Measurements from ENCODE around the gene MRNIP.

MRNIP gene

DNA sequence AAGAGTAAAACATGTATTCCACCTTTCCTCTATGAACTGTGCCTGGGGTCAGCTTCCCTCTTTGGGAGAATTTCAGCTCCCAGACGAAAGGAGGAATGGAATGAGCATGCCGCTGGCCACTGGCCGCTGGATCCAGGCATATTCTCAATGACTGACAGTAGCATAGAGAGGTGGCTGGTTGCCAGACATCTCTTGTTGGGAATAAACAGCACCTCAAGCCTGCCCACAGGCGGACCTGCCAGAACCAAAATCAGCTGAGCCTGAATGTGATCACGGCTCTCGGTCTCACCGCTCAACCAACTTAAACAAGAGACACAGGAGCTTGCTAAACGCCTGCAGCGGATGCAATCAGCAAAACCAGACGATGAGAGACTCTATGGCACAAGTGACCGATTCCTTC is 28.5 kb upstream of the MRNIP start:
- TF ChIP-seq, protein P1, sequence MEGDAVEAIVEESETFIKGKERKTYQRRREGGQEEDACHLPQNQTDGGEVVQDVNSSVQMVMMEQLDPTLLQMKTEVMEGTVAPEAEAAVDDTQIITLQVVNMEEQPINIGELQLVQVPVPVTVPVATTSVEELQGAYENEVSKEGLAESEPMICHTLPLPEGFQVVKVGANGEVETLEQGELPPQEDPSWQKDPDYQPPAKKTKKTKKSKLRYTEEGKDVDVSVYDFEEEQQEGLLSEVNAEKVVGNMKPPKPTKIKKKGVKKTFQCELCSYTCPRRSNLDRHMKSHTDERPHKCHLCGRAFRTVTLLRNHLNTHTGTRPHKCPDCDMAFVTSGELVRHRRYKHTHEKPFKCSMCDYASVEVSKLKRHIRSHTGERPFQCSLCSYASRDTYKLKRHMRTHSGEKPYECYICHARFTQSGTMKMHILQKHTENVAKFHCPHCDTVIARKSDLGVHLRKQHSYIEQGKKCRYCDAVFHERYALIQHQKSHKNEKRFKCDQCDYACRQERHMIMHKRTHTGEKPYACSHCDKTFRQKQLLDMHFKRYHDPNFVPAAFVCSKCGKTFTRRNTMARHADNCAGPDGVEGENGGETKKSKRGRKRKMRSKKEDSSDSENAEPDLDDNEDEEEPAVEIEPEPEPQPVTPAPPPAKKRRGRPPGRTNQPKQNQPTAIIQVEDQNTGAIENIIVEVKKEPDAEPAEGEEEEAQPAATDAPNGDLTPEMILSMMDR (IDR thresholded peaks at IDR 0.05; ENCODE audit: insufficient read depth, missing control alignments) = no peak
- DNase-seq (ENCODE audit: insufficient read length, low spot score) = no peak
- no peak for FAIRE-seq

DNA sequence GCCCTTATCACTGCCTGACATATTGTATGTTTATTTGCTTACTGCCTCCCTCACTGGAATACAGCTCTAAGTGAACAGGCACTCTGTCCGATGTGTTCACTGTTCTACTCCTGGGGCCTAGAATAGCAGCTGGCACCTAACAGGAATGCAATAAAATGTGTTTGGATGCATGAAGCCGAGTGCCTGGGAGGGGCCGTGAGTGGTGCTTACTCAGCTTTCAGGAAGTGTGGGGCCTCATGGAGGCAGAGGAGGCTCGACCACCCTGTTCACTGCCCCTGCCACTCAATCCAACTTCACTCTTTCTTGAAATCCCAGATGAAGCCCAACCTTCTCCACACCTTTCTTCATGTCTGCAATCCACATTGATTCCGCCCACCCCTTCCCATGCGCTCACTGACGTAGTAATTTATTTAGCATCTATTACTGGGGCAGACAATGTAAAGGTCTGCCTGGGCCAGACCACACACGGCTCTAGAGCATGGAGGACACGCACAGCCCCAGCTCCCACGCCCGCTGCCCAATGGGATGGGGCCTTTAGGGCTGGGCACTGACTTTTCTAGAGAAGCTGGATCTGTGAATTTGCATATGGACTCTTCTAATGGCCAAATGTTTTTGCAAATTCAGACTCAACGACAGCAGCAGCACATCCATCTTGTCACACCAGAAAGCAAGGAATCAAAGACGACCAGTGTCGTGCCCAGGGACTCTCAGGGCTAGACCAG is 27.7 kb upstream of the MRNIP start:
- DNase-seq (ENCODE audit: insufficient read length, low spot score) = no peak
- TF ChIP-seq, protein P1 (IDR thresholded peaks at IDR 0.05; ENCODE audit: insufficient read depth, missing control alignments) = no peak
- FAIRE-seq = no peak

DNA sequence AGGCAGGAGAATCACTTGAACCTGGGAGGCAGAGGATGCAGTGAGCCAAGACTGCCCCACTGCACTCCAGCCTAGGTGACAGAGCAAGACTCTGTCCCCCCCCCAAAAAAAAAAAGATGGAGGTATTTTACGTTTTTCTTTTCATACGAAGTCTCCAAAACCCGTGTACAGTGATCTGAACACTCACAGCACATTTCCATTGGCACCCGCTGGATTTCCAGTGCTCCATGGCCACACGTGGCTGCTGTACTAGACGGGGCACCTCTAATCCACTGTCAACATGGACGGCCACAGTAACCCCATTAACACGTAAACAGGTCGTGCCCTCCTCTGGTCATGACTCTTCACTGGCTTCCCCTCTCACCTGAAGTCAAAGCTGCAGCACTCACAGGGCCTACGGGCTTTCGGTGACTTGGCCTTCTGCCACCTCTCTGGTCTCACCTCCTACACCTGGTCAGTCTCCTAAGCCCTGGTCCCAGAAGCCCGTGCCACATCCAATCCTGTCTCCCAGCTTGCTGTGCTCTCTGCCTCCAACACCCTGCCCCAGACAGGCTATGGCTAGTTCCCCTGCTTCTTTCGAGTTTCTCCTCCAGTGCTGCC is 27.0 kb upstream of the MRNIP start:
- TF ChIP-seq, protein P1 (IDR thresholded peaks at IDR 0.05; ENCODE audit: insufficient read depth, missing control alignments) = no peak
- FAIRE-seq (no peak), DNase-seq (ENCODE audit: insufficient read length, low spot score) (no peak)

DNA sequence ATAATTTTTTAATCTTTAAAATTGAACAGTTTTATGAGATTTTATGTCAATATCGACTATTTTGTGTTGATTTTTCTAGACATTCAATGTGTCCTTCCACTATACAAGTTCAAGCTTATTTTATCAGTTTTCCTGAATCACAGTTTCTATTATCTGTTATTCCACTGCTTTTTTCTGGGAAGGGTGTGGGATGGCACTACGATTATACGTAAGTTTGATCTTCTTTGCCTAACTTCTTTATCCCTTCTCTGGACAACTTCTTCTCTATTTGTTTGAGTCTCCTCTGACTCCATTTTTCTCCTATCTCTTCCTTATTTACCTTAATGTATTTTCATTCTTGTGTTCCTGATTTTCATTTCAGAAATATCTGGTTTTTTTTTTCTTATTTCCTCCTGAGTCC is 24.5 kb upstream of the MRNIP start:
- DNase-seq (ENCODE audit: insufficient read length, low spot score) (no peak), FAIRE-seq (no peak)
- TF ChIP-seq, protein P1 (IDR thresholded peaks at IDR 0.05; ENCODE audit: insufficient read depth, missing control alignments) = no peak

DNA sequence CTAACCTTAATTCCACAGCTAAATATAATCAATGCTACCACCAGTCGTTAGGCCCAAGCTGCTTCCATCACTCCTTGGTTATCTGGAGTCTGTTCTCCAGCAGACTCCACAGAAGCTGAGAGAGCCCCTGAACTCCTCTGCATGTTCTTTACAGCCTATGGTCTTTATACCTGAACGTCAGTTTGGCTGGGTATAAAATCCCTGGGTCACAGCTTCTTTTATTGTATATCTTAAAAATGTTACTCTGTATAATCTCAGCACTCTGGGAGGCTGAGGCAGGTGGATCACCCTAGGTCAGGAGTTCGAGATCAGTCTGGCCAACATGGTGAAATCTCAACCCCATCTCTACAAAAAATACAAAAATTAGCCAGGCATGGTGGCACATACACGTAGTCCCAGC is 23.7 kb upstream of the MRNIP start:
- DNase-seq (ENCODE audit: insufficient read length, low spot score) (no peak), FAIRE-seq (no peak)
- TF ChIP-seq, protein P1 (IDR thresholded peaks at IDR 0.05; ENCODE audit: insufficient read depth, missing control alignments) = no peak

DNA sequence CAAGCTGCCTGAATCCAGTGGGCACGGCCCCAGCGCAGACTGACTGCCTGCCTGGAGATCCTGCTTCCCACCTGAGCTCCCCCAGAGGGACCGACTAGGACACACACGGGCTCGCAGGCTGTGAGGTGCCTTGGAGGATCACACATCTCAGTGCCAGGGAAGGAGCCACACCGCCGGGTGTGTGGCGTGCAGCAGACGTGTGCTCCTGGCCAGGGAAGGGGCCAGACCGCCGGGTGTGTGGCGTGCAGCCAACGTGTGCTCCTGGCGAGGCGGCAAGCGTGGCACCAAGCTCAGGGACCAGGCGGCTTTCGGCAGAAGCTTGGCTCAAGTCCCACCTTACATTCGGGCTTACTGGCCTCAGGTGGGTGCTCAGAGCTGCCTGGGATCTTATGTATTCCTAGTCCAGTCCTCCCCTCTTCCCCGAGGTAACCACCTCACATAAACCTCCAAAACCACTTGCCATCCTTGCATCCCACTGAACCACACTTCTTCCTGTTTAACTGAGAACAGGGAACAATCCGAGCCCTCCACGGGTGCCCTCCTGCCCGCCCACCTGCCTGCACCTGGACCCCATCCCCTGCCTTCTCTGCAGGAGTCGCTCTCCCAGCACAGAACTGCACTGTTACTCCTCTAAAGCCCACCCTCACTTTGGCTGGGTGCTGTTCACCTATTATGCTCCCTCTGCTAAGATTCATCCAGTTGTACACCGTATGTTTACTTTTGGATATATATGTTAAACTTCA is 22.4 kb upstream of the MRNIP start:
- no peak for FAIRE-seq
- TF ChIP-seq, protein P1 (IDR thresholded peaks at IDR 0.05; ENCODE audit: insufficient read depth, missing control alignments) = no peak
- DNase-seq (ENCODE audit: insufficient read length, low spot score) = no peak

Measured in D721Med (cell line).